GM21825 (cell line): ENCODE results near the gene ZBTB45.
"Not testable (repeated sequence)": the region's sequence is repeated elsewhere in the genome, so short reads cannot be mapped to it uniquely, and the experiment has no call there.

Experiments
- ATAC-seq: cut with Tn5 transposase; IDR thresholded peaks from one replicate; pipeline ENCODE4 v1.9.1; 2021; ENCODE audit warnings: mild to moderate bottlenecking, moderate library complexity; ENCODE audit not compliant: unreplicated experiment

Gene ZBTB45

DNA sequence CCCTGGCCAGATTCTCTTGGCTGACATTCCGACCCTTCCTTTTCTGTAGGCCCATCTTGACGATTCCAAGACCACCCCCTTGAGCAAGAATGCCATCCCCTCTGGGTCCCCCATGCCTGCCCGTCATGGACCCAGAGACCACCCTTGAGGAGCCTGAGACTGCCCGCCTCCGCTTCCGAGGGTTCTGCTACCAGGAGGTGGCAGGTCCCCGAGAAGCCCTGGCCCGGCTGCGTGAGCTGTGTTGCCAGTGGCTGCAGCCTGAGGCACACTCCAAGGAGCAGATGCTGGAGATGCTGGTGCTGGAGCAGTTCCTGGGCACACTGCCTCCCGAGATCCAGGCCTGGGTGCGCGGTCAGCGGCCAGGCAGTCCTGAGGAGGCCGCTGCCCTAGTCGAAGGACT lies 42.5 kb downstream of the ZBTB45 start:
- no peak for ATAC-seq

DNA sequence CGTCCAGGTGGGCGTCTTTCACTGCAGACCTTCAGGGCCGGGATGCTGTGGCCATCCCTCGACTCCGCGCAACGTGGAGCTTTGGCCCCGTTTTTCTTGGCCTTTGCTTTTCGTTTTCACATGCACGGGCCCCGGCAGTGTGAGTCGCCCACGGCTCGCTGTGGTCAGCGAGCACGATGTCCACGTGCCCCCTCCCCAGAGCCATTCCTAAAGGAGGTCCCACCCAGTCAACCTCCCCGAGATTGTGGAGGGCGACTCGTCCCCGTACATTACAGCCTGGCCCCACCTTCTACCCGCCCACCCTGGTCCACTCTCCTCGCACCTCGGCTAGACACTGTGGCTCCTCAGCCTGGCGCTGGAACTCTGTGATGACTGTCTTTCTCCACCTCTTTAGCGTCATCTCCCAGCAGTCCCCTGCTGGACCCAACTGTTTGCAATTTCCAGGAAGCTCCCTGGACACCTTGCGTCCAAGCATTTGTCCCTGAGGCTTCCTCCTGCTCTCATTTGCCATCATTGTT lies 43.1 kb downstream of the ZBTB45 start:
- ATAC-seq, result peak; percentile 4

- ATAC-seq, result peak; percentile 78
Observed at GRCh38 chr19:58475714-58476497, 43.7 kb downstream of the ZBTB45 start, which contains the start of gene ZNF446. Gene ZNF446, plus strand, starts transcription at chr19:58476352. Its CDS starts 867 bp downstream, at chr19:58477219.

DNA sequence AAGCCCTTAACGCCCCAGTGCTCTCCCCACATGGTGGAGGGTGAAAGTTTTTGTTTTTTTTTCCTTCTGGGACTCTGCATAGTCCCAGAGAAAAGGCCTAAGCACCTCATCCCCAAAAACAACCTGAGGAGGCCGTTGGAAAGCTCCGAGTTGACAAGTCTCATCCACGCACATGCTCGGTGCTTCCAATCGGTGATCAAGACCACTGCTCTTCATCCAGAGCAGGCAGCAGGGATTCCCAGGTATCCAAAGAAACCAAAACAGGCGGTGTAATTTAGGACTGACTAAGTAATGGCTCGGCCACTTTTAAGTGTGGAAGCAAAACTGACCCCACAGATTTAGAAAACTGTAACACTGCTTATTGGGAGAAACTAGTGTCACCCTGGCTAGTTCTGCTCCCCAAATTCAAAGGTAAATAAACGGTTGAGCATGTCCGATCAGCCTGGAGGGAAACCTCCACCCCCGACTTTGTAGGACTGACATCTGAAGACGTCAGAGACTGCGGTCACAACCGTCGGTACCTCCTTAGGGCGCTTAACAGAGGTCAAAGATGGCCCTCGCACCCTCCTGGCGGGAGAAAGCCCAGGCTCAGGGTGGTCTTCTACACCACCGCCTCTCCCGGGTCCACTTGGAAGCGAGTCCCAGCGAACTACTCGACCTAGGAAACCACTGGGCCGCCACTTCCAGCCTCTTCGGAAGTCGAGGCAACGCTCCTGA lies 44.5 kb downstream of the ZBTB45 start:
- no peak for ATAC-seq

DNA sequence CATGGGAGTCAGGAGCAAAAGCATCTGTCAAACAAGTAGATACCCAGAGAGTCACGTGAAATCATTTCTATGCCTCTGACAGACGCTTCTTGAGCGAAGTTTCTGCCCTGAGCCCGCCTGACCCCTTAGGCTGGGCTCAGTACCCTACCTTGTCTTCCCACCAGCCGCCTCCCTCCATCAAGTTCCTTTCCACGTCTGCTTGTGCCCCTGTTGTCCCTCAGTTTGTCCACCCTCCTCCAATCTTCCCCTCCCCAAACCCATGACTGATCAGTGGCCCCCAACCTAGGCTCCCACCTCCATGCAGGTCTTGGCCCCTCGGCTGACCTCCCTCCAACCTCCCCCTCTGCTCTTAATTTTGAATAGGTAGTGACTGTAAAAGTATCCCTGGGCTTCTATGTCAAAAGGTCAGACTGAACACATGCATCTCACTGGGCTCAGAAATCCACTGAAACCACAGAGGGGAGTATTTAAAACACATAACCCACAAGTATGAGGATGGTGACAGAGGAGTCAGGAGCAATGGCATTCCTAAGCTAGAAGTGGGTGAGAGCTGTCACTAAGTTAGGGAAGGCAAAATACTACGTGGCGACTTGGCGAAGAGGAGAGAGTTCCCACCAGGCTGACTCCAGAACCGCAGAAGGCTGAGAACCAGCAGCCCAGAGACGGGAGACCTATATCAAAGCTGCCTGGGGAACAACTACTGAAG lies 45.2 kb downstream of the ZBTB45 start:
- ATAC-seq, result no peak

- ATAC-seq, result no peak
Observed at GRCh38 chr19:58473775-58474174, 45.8 kb downstream of the ZBTB45 start.

GRCh38 chr19:58471736-58472135 lies 47.9 kb downstream of the ZBTB45 start:
- ATAC-seq, result no peak

GRCh38 chr19:58470837-58471543 lies 48.6 kb downstream of the ZBTB45 start:
- not testable (repeated sequence) for ATAC-seq

DNA sequence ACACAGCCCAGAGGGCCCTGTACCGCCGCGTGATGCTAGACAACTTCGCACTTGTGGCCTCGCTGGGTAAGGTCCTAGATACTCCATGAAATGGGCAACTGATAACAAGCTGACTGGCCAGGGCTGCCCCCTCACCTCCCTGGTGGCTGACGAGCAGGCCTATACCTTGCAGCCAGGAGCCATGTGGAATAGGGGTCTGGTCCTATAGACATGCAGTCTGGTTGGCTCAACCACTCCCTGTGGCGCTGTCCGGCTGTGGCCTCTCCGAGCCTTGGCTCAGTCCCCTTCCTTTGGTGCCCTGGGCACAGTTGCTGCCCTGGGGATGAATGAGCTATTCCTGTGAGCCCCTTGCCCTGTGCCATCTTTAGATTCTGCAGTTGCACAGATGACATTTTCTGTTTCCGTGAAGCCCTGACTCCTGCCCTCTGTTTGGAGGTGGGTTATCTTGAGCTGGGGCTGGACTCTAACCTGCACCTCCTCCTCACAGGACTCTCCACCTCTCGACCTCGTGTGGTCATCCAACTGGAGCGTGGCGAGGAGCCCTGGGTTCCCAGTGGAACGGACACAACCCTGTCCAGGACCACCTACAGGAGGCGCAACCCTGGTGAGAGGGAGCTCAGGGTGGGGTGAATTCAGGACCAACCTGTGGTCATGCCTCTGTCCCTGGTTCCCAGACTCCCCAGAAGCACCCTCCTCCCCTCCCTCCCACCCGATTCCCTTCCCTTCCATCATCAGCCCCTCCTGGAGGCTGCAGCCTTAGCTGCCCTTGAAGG lies 50.2 kb downstream of the ZBTB45 start:
- no peak for ATAC-seq

DNA sequence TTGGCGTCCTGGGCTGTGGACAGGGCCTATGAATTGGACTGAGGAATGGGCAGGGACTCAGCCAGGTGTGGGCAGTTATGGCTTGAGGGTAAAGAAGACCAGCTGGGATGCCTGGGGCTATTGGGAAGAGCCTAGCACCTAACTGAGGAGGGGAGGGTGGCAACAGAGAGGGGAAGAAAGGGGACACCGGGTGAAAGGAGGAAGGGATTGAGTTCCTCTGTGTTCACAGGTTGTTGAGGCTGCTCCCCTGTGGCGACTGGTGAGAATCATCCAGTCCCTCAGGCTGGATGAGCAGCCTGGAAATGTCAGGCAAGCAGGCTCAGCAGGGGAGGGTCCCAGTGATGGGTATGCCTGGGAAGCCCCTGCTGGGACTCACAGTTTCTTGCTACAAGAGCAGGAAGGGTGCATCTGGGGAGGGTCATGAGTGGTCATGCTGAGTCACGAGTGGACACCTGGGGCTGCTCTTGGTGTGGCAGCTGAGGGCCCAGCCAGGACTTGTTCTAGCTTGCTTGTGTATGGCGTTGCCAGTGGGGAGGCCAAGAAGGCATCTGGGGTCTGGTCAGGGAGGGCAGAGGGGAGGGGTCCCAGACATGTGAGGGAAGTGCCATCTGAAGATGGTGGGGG lies 51.3 kb downstream of the ZBTB45 start:
- no peak for ATAC-seq

DNA sequence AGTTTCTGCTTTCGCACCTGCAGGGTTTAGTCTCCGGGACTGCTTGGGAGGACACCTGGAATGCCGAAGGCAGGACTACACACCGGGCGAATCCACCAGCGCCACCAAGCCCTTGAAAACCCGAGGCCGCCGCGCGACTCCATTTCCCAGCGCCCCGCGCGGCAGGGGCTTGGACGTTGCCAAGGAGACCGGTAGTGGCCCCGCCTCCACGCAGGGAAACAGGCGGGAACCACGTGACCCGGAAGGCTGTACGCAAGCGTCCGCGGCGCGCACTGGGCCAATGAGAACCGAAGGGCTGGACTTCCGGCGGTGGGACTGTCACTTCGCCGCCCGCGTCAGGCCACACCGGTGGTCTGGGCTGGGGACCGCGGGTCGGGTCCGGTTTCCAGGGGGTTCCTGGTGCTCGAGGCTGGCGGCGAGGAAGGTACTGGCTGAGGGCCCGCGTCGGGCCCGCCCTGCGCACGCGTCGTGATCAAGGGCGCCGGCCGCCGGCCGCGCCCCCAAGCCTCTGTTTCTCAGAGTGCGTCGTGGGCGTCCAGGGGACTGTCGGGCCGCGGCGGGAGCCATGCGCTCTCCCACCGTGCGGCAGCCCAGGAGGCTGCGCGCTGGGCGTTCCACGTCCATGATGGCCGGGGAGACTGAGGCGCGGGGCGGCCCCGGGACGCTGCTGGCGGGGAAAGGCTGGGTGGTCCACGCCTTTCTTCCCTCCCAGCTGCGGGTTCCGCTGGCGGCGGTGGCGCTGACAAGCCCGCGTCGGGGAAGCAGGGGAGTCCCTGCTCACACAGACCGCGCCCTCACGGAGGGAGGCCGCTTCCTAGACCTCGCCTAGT lies 52.6 kb downstream of the ZBTB45 start, which contains the start of gene ZNF324:
ZNF324 (plus strand) TSS at position 321 of the 830 bp plus-strand sequence. CDS start 2,106 bp downstream, outside the sequence.
- ATAC-seq, result peak; percentile 80

GRCh38 chr19:58466089-58466759 lies 53.4 kb downstream of the ZBTB45 start:
- ATAC-seq, result peak; percentile 18
